Suppressor macrophage treated with lipopolysaccharide for 1 hour (primary cell): ENCODE data around the gene VENTX.

ENCODE experiments used
- DNase-seq, 3 donors: peaks; one replicate each; pipeline ENCODE4 v3.0.0-alpha.2; 2020 to 2022

VENTX gene

DNA sequence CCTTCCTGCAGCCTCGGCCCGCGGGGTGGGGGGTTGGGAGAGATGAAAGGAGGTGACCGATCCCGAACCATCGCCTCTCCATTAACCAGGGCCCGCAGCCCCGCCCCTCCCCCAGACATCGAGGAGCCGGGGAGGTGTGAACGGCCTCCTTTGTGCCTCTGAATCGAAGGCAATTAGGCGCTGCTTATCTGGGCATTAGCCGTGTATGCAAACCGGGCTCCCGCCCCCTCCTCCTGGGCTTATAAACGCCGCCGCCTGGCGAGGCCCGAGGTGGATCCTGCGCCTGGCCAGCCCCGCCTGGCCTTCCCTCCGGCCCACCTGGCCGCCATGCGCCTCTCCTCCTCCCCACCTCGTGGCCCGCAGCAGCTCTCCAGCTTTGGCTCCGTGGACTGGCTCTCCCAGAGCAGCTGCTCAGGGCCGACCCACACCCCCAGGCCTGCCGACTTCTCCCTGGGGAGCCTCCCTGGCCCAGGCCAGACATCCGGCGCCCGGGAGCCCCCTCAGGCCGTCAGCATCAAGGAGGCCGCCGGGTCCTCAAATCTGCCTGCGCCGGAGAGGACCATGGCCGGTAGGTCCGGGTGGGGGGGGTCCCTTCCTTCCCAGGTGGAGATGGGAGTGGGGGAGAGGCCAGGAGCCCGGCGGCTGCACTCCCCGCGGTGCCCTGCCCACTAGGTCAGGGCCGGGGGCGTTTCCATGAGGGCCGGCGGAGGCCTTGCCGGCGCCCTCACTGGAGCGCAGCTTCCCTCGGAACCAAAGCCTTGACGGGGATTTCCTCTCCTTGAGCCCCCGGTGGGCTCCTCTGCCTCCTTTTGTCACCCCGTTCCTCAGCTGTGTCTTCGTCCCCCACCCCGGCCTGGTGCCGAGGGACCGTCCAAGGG is at the start of gene VENTX:
Gene VENTX (plus strand): TSS at position 268 of the 878 bp plus-strand sequence. CDS start 60 bp downstream, at position 328.
- DNase-seq, result no peak

DNA sequence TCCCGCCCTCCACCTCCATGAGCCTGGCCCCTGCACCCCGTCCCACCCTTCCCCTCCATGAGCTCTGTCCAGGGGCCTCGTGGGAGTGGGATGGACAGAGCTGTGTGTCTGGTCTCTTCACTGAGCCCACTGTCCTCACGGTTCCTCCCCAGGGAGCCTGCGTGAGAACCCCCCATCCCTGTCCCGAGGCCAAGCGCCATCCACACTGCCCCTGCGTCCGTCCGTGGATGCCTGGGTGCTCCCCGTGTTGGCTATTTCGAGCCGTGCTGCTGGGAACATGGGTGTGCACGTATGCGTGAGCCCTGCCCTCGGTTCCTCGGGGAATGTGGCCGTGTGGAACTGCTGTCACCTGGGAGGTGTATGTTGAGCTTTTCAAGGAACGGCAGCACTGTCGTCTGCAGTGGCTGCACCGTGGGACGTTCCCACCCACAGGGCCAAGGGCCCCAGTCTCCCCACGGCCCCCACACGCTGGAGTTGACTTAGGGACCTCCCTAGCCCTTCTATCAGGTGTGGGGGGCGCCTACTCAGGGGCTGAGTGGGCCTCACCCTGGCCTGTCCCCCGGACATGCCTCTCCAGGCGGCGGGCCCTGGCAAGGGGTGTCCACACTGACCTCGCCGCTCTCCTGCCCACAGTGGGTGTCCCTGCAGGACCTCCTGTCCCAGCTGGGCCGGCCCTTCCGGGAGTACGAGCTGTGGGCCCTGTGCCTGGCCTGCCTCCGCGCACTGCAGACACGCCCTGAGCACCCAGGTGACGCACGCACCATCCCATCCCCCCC is 49.6 kb upstream of the VENTX start:
- no peak for DNase-seq

DNA sequence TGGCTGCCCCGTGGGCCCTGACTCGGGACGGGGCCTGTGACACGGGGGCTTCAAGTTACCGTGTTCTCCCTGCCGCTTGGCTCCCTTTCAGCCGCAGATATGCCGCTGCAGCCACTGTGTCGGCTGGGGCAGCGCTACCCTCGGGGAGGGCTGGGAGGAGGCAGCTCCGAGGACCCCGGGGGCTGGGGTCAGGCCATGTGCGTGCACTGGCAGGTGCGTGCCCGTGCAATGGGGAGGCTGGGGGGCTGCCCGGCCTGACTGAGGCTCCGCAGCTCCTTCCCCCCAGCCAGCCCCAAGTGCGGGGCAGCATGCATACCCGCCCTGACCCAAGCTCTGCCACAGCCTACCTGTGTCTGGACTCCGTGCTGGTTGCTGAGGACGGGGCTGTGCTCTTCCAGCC is 48.4 kb upstream of the VENTX start:
- no peak for DNase-seq

- no peak for DNase-seq
Measured at GRCh38 chr10:133189726-133190125, 47.9 kb upstream of the VENTX start.

DNA sequence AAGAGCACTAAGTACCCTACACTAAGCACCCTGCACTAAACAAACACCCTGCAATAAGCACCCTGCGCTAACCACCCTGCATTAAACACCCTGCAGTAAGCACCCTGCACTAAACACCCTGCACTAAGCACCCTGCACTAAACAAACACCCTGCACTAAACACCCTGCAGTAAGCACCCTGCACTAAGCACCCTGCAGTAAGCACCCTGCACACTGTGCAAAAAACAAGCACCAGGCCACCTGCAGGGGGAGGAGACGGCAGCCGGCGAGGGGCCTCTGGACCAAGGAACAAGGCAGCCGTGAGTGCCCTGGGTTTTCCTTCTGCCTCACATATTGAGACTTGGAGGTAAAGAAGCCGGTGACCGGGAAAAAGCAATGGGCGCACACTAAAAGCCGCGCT is 47.4 kb upstream of the VENTX start:
- no peak for DNase-seq

GRCh38 chr10:133191651-133192050 is 46.0 kb upstream of the VENTX start:
- DNase-seq, result no peak

GRCh38 chr10:133194151-133194550 is 43.5 kb upstream of the VENTX start:
- DNase-seq, result no peak

- DNase-seq, result no peak
Measured at GRCh38 chr10:133195096-133195495, 42.6 kb upstream of the VENTX start.

DNA sequence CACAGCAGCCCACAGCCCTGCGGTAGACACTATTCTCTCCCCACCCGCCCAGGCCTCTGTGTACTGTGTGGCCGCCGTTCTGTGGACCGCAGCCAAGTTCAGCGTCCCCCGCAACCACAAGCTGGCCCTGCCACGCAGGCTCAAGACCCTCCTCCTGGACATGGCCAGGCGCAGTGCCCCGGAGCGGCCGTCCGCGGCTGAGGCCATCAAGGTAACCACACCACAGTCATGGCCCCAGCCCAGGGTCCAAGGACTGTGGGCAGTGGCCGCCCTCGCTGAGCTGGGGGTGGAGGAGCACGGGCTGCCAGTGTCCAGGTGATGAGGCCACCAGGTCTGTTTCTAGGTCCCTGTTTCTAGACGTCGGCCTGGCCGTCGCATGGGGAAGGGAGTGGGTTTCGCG is 42.0 kb upstream of the VENTX start:
- no peak for DNase-seq

GRCh38 chr10:133196221-133196915 is 41.3 kb upstream of the VENTX start:
- no peak for DNase-seq

DNA sequence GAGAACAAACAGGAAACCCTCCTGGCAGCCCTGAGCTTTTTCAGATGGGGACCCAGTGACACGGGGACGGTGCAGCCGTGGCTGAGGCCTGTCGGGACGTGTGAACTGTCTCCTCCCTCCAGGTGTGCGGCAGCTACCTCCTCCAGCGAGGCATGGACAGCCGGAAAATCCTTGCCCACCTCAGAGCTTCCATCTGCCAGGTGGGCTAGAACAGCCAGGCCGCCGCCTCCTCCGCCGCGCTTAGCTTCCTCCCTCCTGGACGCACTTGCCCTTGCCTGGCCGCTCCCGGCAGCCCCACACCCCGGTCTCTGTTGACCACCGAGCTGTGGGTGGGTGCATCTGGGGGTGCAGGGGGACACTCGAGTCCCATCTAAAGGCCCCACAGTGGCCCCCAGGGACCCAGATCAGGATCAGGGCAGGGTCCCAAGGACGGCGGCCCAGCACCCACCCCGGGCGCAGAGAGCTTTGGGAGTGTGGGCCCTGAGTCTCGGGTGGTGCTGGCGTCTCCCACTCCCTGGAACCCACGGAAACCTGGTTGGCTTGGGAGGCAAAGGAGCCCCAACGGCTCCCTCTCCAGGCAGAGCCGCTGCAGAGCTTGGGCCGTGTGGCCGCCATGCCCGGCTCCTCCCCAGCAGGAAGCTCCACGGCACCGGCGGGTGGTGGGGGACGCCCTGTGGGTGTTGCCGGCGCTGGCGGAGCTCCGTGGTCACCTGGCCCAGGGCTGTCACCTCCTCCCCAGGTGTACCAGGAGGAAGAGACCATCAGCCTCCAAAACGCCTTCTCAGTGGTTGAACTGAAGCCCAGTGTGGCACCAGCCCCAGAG is 40.5 kb upstream of the VENTX start:
- no peak for DNase-seq

GRCh38 chr10:133197786-133198185 is 39.9 kb upstream of the VENTX start:
- DNase-seq, result no peak

DNA sequence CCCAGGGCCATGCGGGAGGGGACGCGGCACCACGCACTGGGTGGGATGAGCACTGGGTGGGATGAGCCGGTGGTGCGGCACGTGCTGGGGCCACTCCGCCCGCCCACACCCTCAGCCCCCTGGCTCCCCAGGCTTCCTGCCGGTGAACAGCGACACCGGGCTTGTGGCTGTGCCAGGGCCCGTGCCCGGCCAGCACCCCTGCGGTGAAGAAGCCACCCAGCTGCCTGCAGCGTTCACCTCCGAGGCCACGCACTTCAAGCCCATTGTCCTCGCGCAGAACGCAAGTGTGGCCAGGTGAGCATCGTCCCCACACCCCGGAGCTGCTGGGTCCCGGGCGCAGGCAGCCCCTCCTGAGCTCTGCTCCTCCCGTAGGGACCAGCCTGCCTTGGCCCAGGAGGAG is 39.4 kb upstream of the VENTX start:
- no peak for DNase-seq

DNA sequence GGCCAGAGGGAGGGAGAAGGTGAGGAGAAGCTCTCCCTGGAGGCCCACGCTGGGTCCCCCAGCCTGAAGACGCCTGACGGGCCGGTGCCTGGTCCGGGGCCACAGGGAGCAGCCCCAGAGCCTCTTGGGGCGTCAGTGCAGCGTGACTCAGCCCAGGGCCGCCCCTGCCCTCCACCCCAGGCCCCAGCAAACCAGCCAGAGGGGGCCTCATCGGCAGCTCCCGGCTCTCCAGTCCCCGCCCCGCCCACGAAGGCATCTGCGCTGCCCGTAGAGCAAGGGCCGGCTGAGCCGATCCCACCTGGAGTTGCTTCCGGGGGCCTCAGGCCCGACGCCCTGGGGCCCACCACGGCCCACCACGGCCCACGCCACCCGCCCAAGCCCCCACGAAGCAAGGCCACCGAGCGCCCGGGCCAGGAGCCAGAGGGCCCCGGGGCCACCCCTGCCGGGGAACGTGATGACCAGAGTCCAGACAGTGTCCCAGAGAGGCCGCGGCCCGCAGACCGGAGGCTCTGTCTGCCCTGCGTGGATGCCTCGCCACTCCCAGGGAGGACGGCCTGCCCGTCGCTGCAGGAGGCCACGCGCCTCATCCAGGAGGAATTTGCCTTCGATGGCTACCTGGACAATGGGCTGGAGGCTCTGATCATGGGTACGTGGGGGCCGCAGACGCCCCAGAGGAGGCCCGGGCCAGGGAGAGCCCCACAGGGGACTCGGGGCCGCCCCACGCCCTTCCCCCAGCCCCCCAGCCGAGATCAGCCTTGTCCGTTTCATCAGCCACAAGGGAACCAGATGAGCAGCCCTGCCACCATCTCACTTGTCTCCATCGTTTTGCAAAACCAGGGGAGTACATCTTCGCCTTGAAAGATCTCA is 38.8 kb upstream of the VENTX start:
- DNase-seq, result no peak

DNA sequence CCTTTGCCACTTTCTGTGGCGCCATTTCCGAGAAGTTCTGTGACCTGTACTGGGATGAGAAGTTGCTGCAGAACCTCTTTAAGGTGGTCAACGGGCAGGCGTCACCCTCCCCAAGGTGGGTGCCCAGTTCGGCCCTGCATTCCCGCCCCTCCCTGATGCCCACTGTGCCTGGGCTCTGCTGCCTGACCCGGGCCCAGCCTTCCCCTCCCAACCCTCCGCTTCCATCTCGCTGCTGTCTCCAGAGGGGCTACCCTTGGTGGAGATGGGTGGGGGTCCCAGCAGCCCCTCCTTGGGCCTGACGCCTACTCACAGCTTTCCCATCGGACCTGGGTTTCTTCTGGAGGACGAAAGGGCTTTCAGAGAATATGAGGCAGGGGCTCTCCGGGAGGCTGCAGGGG is 38.2 kb upstream of the VENTX start:
- DNase-seq, result no peak

GRCh38 chr10:133199992-133200611 is 37.6 kb upstream of the VENTX start:
- DNase-seq, result no peak

DNA sequence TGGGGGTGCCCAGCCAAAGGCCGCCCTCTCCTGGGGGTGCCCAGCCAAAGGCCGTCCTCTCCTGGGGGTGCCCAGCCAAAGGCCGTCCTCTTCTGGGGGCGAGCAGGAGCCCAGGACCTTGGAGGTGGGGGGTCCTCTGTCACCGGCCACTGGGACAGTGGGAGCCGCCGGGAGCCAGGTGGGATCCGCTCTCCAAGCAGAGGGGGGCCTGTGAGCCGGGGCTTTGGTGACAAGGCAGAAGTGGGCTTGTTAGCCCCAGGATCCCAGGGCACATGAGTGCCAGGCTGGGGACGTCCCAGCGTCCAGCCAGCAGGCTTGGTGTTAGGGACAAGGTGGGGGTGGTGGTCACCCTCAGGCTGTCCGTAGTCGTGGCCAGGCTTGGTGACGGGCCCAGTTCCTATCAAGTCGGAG is 37.0 kb upstream of the VENTX start:
- DNase-seq, result no peak

DNA sequence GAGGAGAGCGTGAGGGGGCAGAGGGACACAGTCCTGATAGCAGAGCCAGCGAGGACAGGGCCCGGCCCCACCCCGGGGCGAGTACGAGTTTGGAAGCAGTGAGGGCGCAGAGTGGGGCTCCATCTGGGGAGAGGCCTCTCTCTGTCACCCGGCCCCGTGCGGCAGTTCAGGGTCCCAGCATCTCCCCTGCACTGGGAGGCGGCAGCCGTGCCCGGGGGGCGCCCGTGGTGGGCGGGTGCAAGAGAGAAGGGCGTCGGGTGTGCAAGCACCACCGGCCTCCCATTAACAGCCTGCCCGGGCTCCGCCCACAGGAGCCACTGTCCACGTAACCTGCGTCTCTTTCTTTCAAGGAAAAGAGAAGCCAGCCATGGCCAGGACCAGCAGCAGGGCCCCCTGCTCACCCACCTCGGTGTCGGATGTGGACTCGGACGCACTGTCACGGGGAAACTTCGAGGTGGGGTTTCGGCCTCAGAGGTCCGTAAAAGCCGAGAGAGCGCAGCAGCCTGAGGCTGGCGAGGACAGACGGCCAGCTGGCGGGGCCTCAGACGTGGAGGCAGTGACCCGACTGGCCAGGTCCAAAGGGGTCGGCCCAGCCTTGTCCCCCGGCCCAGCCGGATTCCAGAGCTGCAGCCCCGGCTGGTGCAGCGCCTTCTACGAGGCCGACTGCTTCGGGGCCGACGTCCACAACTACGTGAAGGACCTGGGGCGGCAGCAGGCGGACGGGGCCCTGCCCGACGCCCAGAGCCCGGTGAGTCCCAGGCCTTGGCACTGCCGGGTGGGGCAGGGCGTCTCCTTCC is 36.3 kb upstream of the VENTX start:
- DNase-seq, result no peak

- DNase-seq, result no peak
Measured at GRCh38 chr10:133201948-133202725, 35.5 kb upstream of the VENTX start.
